BE2C (cell line): ENCODE data around the gene SLC35F3.

Source experiments
- DNase-seq: peaks from one replicate; pipeline ENCODE4 v3.0.0-alpha.2; 2020
- H3K27me3 ChIP-seq: fragments of 250-450 bp; sonication (Bioruptor Pico); 2 replicates; pipeline ENCODE4 v1.5.1; 2020; ENCODE audit warnings: mild to moderate bottlenecking
- H3K36me3 ChIP-seq: fragments of 250-450 bp; sonication (Bioruptor Pico); 2 replicates; pipeline ENCODE4 v1.5.1; 2020; ENCODE audit warnings: mild to moderate bottlenecking
- H3K4me1 ChIP-seq: fragments of 250-450 bp; sonication (Bioruptor Pico); 2 replicates; pipeline ENCODE4 v1.5.1; 2020
- H3K4me3 ChIP-seq: 2 replicates; pipeline ENCODE4 v1.5.1; 2011; ENCODE audit warnings: low read depth, low read length
- H3K9me3 ChIP-seq: fragments of 250-450 bp; sonication (Bioruptor Pico); 2 replicates; pipeline ENCODE4 v1.5.1; 2020
- TF ChIP-seq, protein P1 (sequence below): IDR thresholded peaks from 2 replicates; pipeline ENCODE4 v1.5.1; 2012; ENCODE audit warnings: mild to moderate bottlenecking, low read depth, low read length

Gene SLC35F3

DNA sequence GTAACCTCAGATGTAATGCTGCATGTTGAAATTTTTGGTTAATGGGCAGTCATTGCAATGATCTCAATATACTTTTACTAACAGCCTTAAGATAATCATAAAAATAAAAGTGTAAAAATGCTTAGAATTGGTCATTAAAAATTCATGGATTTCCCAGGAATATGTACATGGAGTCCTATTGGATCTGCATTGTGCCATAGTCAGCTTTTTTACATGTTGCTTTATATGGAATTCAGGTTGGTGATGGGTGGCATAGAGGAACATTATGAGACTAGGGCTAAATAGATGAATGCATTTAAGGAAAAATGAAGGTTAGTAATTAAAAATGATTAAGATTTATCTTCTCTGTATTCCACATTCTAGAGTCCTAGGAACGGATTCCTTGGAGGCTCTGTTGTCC, 103.2 kb downstream of the SLC35F3 start:
- Histone ChIP-seq H3K27me3 (peaks cover 5% of the 10 kb centered on the region; the same call in 1 of the 2 replicates), H3K9me3 (no peaks in the 10 kb centered on the region), H3K4me3 (no peak overlapping the region), H3K4me1 (no peaks in the 10 kb centered on the region; the same call in 1 of the 2 replicates), H3K36me3 (no peaks in the 10 kb centered on the region)
- TF ChIP-seq, protein P1, sequence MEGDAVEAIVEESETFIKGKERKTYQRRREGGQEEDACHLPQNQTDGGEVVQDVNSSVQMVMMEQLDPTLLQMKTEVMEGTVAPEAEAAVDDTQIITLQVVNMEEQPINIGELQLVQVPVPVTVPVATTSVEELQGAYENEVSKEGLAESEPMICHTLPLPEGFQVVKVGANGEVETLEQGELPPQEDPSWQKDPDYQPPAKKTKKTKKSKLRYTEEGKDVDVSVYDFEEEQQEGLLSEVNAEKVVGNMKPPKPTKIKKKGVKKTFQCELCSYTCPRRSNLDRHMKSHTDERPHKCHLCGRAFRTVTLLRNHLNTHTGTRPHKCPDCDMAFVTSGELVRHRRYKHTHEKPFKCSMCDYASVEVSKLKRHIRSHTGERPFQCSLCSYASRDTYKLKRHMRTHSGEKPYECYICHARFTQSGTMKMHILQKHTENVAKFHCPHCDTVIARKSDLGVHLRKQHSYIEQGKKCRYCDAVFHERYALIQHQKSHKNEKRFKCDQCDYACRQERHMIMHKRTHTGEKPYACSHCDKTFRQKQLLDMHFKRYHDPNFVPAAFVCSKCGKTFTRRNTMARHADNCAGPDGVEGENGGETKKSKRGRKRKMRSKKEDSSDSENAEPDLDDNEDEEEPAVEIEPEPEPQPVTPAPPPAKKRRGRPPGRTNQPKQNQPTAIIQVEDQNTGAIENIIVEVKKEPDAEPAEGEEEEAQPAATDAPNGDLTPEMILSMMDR: no peak
- no peak for DNase-seq

DNA sequence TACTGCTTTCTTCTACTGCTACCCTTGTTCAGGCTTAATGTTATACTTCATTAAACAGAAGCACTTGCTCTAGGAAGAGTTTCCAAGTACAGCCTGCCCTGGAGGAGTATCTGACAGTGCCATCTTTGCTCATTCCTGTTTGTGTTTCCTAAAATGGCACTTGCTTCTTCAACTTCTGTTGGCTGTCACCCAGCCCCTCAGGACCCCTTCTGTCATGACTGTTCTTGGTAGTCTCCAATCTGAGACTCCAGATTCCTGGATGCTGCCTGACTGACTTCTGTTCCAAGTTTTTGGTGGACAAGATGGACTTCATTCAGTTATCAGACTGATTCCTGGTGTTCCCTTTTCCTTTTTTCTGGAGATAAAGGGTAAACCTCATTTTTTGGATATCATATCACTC, 104.1 kb downstream of the SLC35F3 start:
- DNase-seq: no peak
- H3K36me3 ChIP-seq: no peaks in the 10 kb centered on the region
- H3K4me3 ChIP-seq: no peak overlapping the region
- H3K27me3 ChIP-seq: peaks cover 5% of the 10 kb centered on the region; the same call in 1 of the 2 replicates
- no peaks in the 10 kb centered on the region; the same call in 1 of the 2 replicates for H3K4me1 ChIP-seq
- TF ChIP-seq, protein P1: no peak
- H3K9me3 ChIP-seq: no peaks in the 10 kb centered on the region

DNA sequence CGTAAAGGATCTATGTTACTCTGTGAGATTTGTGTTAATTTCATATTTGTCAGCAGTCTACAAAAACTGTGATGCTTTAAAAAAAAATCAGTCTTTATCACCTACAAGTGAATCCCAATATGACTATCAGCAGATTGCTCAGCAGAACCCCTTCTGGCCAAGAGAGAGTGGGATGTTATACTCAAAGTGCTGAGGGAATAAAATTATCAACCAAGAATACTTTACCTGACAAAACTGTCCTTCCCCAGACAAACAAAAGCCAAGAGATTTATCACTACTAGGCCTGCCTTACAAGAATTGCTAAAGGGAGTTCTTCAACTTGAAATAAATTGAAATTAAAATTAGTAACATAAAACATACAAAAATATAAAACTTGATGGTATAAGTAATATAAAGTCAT, 105.2 kb downstream of the SLC35F3 start:
- H3K4me1 ChIP-seq: no peaks in the 10 kb centered on the region; the same call in 1 of the 2 replicates
- no peak for DNase-seq
- H3K4me3 ChIP-seq: no peak overlapping the region
- H3K9me3 ChIP-seq: no peaks in the 10 kb centered on the region
- H3K27me3 ChIP-seq: peaks cover 3% of the 10 kb centered on the region; the same call in 1 of the 2 replicates
- TF ChIP-seq, protein P1: no peak
- H3K36me3 ChIP-seq: no peaks in the 10 kb centered on the region

DNA sequence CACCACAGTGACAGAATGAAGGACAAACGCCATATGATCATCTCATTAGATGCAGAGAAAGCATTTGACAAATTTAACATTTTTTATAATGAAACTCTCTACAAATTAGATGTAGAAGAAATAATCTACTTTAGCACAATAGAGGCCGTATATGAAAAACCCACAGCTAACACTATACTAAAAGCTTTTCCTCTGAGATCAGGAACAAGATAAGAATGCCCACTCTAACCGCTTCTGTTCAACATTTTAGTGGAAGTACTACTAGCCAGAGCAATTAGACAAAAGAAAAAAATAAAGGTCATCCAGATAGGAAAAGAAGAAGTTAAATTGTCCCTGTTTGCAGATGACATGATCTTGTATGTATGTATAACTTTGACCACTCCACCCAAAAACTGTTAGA, 109.7 kb downstream of the SLC35F3 start:
- no peak for DNase-seq
- no peak overlapping the region for H3K4me3 ChIP-seq
- no peaks in the 10 kb centered on the region for H3K36me3 ChIP-seq
- TF ChIP-seq, protein P1: no peak
- no peaks in the 10 kb centered on the region for H3K4me1 ChIP-seq
- H3K27me3 ChIP-seq: no peaks in the 10 kb centered on the region; the same call in 1 of the 2 replicates
- no peaks in the 10 kb centered on the region for H3K9me3 ChIP-seq

DNA sequence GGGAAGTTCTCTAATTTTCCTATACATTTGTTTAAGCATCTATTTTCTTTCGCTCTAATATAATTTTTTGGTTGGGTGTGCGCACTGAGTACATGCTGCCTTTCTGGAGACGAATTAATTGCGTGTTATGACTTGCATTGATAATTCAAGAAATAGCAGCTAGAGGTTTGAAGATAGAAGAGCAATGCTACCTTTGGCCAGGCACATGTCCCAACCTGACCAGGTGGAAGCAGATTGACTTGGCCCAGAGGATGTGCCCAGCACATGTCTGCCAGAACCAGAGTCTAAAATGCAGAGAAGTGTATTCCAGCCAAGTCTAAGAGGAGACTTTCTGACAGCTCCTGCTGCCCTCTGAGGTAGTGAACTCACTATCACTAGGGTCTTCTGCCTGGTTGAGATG, 114.3 kb downstream of the SLC35F3 start:
- H3K4me1 ChIP-seq: no peaks in the 10 kb centered on the region
- H3K27me3 ChIP-seq: no peaks in the 10 kb centered on the region
- H3K36me3 ChIP-seq: no peaks in the 10 kb centered on the region
- DNase-seq: no peak
- TF ChIP-seq, protein P1: no peak
- H3K9me3 ChIP-seq: no peaks in the 10 kb centered on the region
- H3K4me3 ChIP-seq: no peak overlapping the region

DNA sequence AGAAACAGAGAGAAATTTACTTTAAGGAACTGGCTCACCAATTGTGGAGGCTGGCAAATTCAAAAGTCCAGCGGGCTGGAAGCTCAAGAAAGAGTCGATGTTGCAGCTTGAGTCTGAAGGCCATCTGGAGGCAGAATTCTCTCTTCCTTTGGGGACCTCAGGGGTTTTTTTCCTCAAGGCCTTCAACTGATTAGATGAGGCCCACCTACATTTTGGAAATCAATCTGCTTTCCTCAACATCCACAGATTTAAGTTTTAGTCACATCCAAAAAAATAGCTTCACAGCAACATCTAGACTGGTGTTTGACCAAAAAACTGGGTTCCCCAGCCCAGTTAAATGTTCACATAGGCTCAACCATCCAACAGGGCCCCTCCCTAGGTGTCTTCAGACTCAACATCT, 114.9 kb downstream of the SLC35F3 start:
- no peak overlapping the region for H3K4me3 ChIP-seq
- H3K36me3 ChIP-seq: no peaks in the 10 kb centered on the region
- DNase-seq: no peak
- no peaks in the 10 kb centered on the region for H3K9me3 ChIP-seq
- TF ChIP-seq, protein P1: no peak
- no peaks in the 10 kb centered on the region for H3K4me1 ChIP-seq
- no peaks in the 10 kb centered on the region for H3K27me3 ChIP-seq
